Activated B cell treated with CpG ODN at 0.5 μM for 24 hours (primary cell): ENCODE measurements around the gene IRF2. TPM values are rescaled to one million over a fixed set of nuclear protein-coding genes. Genes with fewer than 3 reads are reported as not detected.

Experiments used
- ATAC-seq: fragments of 200-7000 bp; cut with Tn5 transposase; one replicate; pipeline ENCODE4 v1.10.0; 2021; ENCODE audit warnings: low read depth, mild to moderate bottlenecking, moderate library complexity
- CTCF ChIA-PET: fragments of 350-600 bp; sonication (Branson Sonifier 250); formaldehyde crosslinking; loops from one replicate; lab custom pipeline; 2021; ENCODE audit warnings: antibody characterized with exemption; lab: Charles Lee
- POLR2A ChIA-PET: fragments of 350-600 bp; sonication (Branson Sonifier 250); formaldehyde crosslinking; loops from one replicate; lab custom pipeline; 2021; ENCODE audit warnings: antibody characterized with exemption; lab: Charles Lee
- DNase-seq: peaks from one replicate; pipeline ENCODE4 v3.0.0; 2022
- H3K27ac Mint-ChIP-seq: one replicate; pipeline ENCODE4 v1.8.0; 2020; ENCODE audit warnings: mixed read lengths
- H3K27me3 Mint-ChIP-seq: one replicate; pipeline ENCODE4 v1.8.0; 2021; ENCODE audit warnings: mixed read lengths
- H3K36me3 Mint-ChIP-seq: one replicate; pipeline ENCODE4 v1.8.0; 2021; ENCODE audit warnings: low read depth, mixed read lengths
- H3K4me1 Mint-ChIP-seq: one replicate; pipeline ENCODE4 v1.8.0; 2021; ENCODE audit warnings: mixed read lengths
- H3K4me3 Mint-ChIP-seq: one replicate; pipeline ENCODE4 v1.8.0; 2020; ENCODE audit warnings: mild to moderate bottlenecking, mixed read lengths
- H3K9me3 Mint-ChIP-seq: one replicate; pipeline ENCODE4 v1.8.0; 2020; ENCODE audit warnings: mixed read lengths
- intact Hi-C: fragments of 100-400 bp; cut with micrococcal nuclease; formaldehyde crosslinking; loops from one replicate; pipeline ENCODE4 v1.15.1; 2024
- total RNA-seq: library from RNA; stranded (reverse); gene quantifications from 2 replicates; pipeline ENCODE4 v1.2.3, GENCODE V29; 2022
- TF ChIP-seq, protein P1 (sequence below): fragments of 200-600 bp; IDR thresholded peaks from one replicate; pipeline ENCODE4 v1.8.0; 2022; ENCODE audit warnings: antibody characterized with exemption, mild to moderate bottlenecking

The IRF2 gene
- total RNA-seq, 1 donor from 2014 or later: 66.2 TPM

- intact Hi-C loops: no loop called here
- TF ChIP-seq, protein P1, sequence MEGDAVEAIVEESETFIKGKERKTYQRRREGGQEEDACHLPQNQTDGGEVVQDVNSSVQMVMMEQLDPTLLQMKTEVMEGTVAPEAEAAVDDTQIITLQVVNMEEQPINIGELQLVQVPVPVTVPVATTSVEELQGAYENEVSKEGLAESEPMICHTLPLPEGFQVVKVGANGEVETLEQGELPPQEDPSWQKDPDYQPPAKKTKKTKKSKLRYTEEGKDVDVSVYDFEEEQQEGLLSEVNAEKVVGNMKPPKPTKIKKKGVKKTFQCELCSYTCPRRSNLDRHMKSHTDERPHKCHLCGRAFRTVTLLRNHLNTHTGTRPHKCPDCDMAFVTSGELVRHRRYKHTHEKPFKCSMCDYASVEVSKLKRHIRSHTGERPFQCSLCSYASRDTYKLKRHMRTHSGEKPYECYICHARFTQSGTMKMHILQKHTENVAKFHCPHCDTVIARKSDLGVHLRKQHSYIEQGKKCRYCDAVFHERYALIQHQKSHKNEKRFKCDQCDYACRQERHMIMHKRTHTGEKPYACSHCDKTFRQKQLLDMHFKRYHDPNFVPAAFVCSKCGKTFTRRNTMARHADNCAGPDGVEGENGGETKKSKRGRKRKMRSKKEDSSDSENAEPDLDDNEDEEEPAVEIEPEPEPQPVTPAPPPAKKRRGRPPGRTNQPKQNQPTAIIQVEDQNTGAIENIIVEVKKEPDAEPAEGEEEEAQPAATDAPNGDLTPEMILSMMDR: no peak
- H3K36me3 Mint-ChIP-seq: no peaks in the 10 kb centered on the region
- ATAC-seq (no peak), DNase-seq (no peak)
- POLR2A ChIA-PET: interaction anchor here (1.1 to 2.8 kb wide), 3 partner anchors 26 to 138 kb away, joined by 3 to 12 read pairs (median 3); partner anchors contain the start of genes CASP3 and IRF2
- H3K9me3 Mint-ChIP-seq: no peaks in the 10 kb centered on the region
- no peaks in the 10 kb centered on the region for H3K27me3 Mint-ChIP-seq
- CTCF ChIA-PET: interaction anchor here (1.0 kb wide), 1 partner anchor 28 kb away, joined by 3 read pairs; no protein-coding TSS in a partner anchor
- peaks cover 48% of the 10 kb centered on the region for H3K4me1 Mint-ChIP-seq
- no peak overlapping the region for H3K27ac Mint-ChIP-seq
- H3K4me3 Mint-ChIP-seq: no peak overlapping the region
Observed at GRCh38 chr4:184511156-184511555, 36.8 kb upstream of the IRF2 start.

GRCh38 chr4:184510401-184510800 is 36.1 kb upstream of the IRF2 start:
- peaks cover 49% of the 10 kb centered on the region for H3K4me1 Mint-ChIP-seq
- no peak overlapping the region for H3K4me3 Mint-ChIP-seq
- no peaks in the 10 kb centered on the region for H3K9me3 Mint-ChIP-seq
- H3K27ac Mint-ChIP-seq: no peak overlapping the region
- no peak for ATAC-seq
- intact Hi-C loops: no loop called here
- POLR2A ChIA-PET: interaction anchor here (1.1 to 2.8 kb wide), 3 partner anchors 27 to 139 kb away, joined by 3 to 12 read pairs (median 3); partner anchors contain the start of genes CASP3 and IRF2
- no peak for DNase-seq
- CTCF ChIA-PET: no interaction called here
- TF ChIP-seq, protein P1: no peak
- H3K36me3 Mint-ChIP-seq: no peaks in the 10 kb centered on the region
- H3K27me3 Mint-ChIP-seq: no peaks in the 10 kb centered on the region

DNA sequence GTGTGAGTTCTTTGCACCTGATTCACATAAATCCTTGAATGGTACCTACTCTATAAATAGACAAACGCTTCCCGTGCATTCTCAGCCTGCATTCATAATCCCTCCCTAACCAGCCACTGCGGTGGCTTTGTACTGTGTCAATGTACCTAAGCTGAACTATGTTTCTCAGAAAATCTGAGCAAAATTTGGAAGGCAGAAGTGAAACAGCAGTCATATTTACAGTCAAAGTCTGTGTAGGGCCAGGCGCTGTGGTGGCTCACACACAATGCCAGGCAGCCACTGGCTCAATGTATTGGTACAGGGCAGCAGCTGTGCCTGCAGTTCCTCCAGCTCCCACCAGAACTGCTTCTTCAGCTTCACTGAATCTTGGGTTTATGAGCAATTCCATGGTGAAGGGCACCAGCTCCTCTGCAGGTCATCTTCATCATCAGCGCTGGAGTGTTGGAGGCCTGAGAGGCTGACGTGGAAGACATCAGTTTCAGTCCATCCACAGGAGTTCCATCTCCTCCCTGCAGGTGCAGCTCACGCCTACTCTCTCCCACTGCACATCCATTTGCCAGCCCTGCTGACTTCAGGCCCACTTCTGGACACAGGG is 32.3 kb upstream of the IRF2 start:
- peaks cover 58% of the 10 kb centered on the region for H3K4me1 Mint-ChIP-seq

DNA sequence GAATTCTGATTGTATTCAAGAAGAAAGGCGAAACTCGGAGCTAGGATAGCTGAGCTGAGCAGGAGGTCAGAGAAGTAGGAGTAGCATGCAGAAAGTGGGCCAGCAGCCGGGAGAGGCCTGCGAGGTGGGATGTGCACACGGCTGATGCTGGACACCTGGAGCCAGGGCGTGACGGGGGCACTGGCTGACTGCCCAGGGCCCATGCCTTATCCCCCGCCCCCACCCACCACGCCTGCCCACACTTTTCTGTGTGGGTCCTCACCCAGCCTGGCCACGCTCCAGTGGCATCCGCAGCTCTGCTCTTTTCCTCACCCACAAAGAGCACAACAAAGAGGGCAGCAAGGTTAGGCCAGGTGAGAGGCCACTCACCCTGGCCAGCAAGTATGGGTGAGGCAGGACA is 30.0 kb upstream of the IRF2 start:
- H3K4me3 Mint-ChIP-seq: peak overlapping the region; percentile 64
- peak overlapping the region; percentile 91 for H3K27ac Mint-ChIP-seq
- H3K4me1 Mint-ChIP-seq: peaks cover 52% of the 10 kb centered on the region
- no peaks in the 10 kb centered on the region for H3K27me3 Mint-ChIP-seq
- CTCF ChIA-PET: interaction anchor here (1.2 kb wide), 1 partner anchor 240 kb away, joined by 5 read pairs; no protein-coding TSS in a partner anchor
- TF ChIP-seq, protein P1: no peak
- H3K9me3 Mint-ChIP-seq: no peaks in the 10 kb centered on the region
- POLR2A ChIA-PET: interaction anchor here (0.6 to 6.1 kb wide), 8 partner anchors 9 to 1584 kb away, joined by 3 to 72 read pairs (median 7); partner anchors contain the start of gene IRF2
- intact Hi-C loops: loop anchor here (2.0 kb wide), 1 partner anchor 16 kb away; no protein-coding TSS in a partner anchor
- H3K36me3 Mint-ChIP-seq: no peaks in the 10 kb centered on the region
- DNase-seq: no peak
- ATAC-seq: no peak

More for the DNA sequence above, 32.3 kb upstream of the IRF2 start:
- peak; percentile 98 for ATAC-seq
- no peaks in the 10 kb centered on the region for H3K9me3 Mint-ChIP-seq
- TF ChIP-seq, protein P1: no peak
- no peaks in the 10 kb centered on the region for H3K27me3 Mint-ChIP-seq
- ChIA-PET POLR2A (interaction anchor here (0.6 to 6.1 kb wide), 20 partner anchors 8 to 223 kb away, joined by 3 to 72 read pairs (median 4); partner anchors contain the start of genes CASP3 and IRF2), CTCF (interaction anchor here (0.6 to 3.0 kb wide), 14 partner anchors 10 to 242 kb away, joined by 3 to 16 read pairs (median 6); partner anchors contain the start of gene IRF2)
- H3K27ac Mint-ChIP-seq: peak overlapping the region; percentile 88
- DNase-seq: peak; percentile 38
- peak overlapping the region; percentile 67 for H3K4me3 Mint-ChIP-seq
- H3K36me3 Mint-ChIP-seq: no peaks in the 10 kb centered on the region
- intact Hi-C loops: loop anchor here (1.0 kb wide), 4 partner anchors 8 to 242 kb away; partner anchors contain the start of gene IRF2

GRCh38 chr4:184503869-184504300 is 29.5 kb upstream of the IRF2 start:
- ChIA-PET POLR2A (interaction anchor here (0.6 to 6.1 kb wide), 8 partner anchors 10 to 1583 kb away, joined by 3 to 72 read pairs (median 7); partner anchors contain the start of gene IRF2), CTCF (interaction anchor here (1.2 to 1.4 kb wide), 2 partner anchors 21 to 240 kb away, joined by 5 read pairs; no protein-coding TSS in a partner anchor)
- peak overlapping the region; percentile 64 for H3K4me3 Mint-ChIP-seq
- H3K27ac Mint-ChIP-seq: peak overlapping the region; percentile 91
- DNase-seq (no peak), ATAC-seq (peak; percentile 45)
- H3K9me3 Mint-ChIP-seq: no peaks in the 10 kb centered on the region
- H3K27me3 Mint-ChIP-seq: no peaks in the 10 kb centered on the region
- intact Hi-C loops: loop anchor here (2.0 kb wide), 1 partner anchor 15 kb away; no protein-coding TSS in a partner anchor
- H3K36me3 Mint-ChIP-seq: no peaks in the 10 kb centered on the region
- TF ChIP-seq, protein P1: no peak
- H3K4me1 Mint-ChIP-seq: peaks cover 52% of the 10 kb centered on the region
